Tibial nerve (tissue), 4 donors: Measurements from ENCODE around the gene SMAD3. TPM values are rescaled to one million over a fixed set of nuclear protein-coding genes. Genes with fewer than 3 reads are reported as not detected.

Experiments
- DNase-seq, 2 donors: peaks; one replicate each; pipeline ENCODE4 v3.0.0-alpha.2; 2019; ENCODE audit warnings: low spot score in 2 of 2
- H3K27ac ChIP-seq, 4 donors: fragments of 200-600 bp; sonication (generic) in 3 of 4; one replicate each; pipeline ENCODE4 v1.5.1; 2017 to 2019; ENCODE audit warnings: mild to moderate bottlenecking in 1 of 4
- H3K27me3 ChIP-seq, 2 donors: fragments of 200-600 bp; sonication (generic) in 1 of 2; one replicate each; pipeline versions ENCODE4 v1.5.1 to v1.6.0; 2017 to 2019
- H3K36me3 ChIP-seq, 3 donors: fragments of 200-600 bp; sonication (generic); one replicate each; pipeline ENCODE4 v1.5.1; 2018 to 2019
- H3K4me1 ChIP-seq, 4 donors: fragments of 200-600 bp; sonication (generic) in 3 of 4; one replicate each; pipeline ENCODE4 v1.5.1; 2017 to 2019
- H3K4me3 ChIP-seq, 4 donors: fragments of 200-600 bp; sonication (generic) in 3 of 4; one replicate each; pipeline ENCODE4 v1.5.1; 2017 to 2019; ENCODE audit warnings: mild to moderate bottlenecking in 1 of 4, moderate library complexity in 1 of 4
- H3K9me3 ChIP-seq, 4 donors: fragments of 200-600 bp; sonication (generic) in 3 of 4; one replicate each; pipeline ENCODE4 v1.5.1; 2017 to 2019
- CTCF ChIP-seq, 5 experiments: fragments of 200-600 bp in 3 of 5; fragments of 450-650 bp in 2 of 5; sonication (generic) in 3 of 5; IDR thresholded peaks; one replicate each; pipeline ENCODE4 v1.5.1; 2016 to 2019; ENCODE audit warnings: antibody characterized with exemption in 5 of 5, mild to moderate bottlenecking in 3 of 5, moderate library complexity in 2 of 5
- EP300 ChIP-seq, 2 donors: sonication (generic); formaldehyde crosslinking; IDR thresholded peaks; one replicate each; pipeline ENCODE4 v1.6.1; 2017; ENCODE audit warnings: antibody characterized with exemption in 2 of 2, mild to moderate bottlenecking in 1 of 2
- POLR2A ChIP-seq, 2 donors: fragments of 450-650 bp; IDR thresholded peaks; one replicate each; pipeline ENCODE4 v1.6.1; 2017; ENCODE audit warnings: antibody characterized with exemption in 2 of 2, mild to moderate bottlenecking in 2 of 2, moderate library complexity in 2 of 2
- WGBS, 2 donors: methylation state at CpG; one replicate each; pipeline ENCODE4 v1.1.5; 2018; 5-methylcytosine and 5-hydroxymethylcytosine counted together
- total RNA-seq, 4 donors: library from RNA; depleted of rRNA; stranded (reverse); fragments of >200 nt; gene quantifications; one replicate each; pipeline ENCODE4 v1.1.0, GENCODE V29; 2016

SMAD3 gene
- total RNA-seq, 4 donors from 2014 or later, result 36.3 to 68.6 (median 44.1) TPM

GRCh38 chr15:67097930-67098740 lies 32.7 kb downstream of the SMAD3 start:
- H3K36me3 ChIP-seq, result peaks cover 0 to 20% (median 0%) of the 10 kb centered on the region in 3 donors
- peaks cover 0 to 71% (median 31%) of the 10 kb centered on the region in 4 donors for H3K4me1 ChIP-seq
- peak; percentile 67 to 75 for DNase-seq
- WGBS, 2 donors, result 47 to 51% methylated on average over 14 of the region's 14 CpGs
- TF ChIP-seq CTCF (IDR thresholded peaks at IDR 0.05) (peak in 1 of 5 experiments; percentile 12), EP300 (IDR thresholded peaks at IDR 0.05) (peak in 1 of 2 donors; percentile 66), POLR2A (IDR thresholded peaks at IDR 0.05) (peak in 1 of 2 donors; percentile 14)
- no peaks in the 10 kb centered on the region for H3K27me3 ChIP-seq
- H3K27ac ChIP-seq, result peak overlapping the region in 3 of 4 donors; percentile 70 to 80 (median 80)
- no peaks in the 10 kb centered on the region for H3K9me3 ChIP-seq
- H3K4me3 ChIP-seq, result peak overlapping the region in 1 of 4 donors; percentile 40

GRCh38 chr15:67098768-67099282 lies 33.4 kb downstream of the SMAD3 start:
- Histone ChIP-seq H3K4me1 (peaks cover 0 to 71% (median 33%) of the 10 kb centered on the region in 4 donors), H3K36me3 (peaks cover 0 to 13% (median 0%) of the 10 kb centered on the region in 3 donors), H3K27ac (peak overlapping the region in 3 of 4 donors; percentile 70 to 80 (median 80)), H3K4me3 (peak overlapping the region in 1 of 4 donors; percentile 40), H3K9me3 (no peaks in the 10 kb centered on the region), H3K27me3 (no peaks in the 10 kb centered on the region)
- DNase-seq, result peak in 1 of 2 donors; percentile 23
- TF ChIP-seq CTCF (IDR thresholded peaks at IDR 0.05), result peak in 1 of 5 experiments; percentile 1
- TF ChIP-seq POLR2A (IDR thresholded peaks at IDR 0.05), result no peak
- 64 to 83% methylated on average over 6 to 8 of the region's 8 CpGs for WGBS, 2 donors

- WGBS, 2 donors, result 72 to 76% methylated on average over 5 of the region's 5 CpGs
- no peak for DNase-seq
- H3K36me3 ChIP-seq, result no peaks in the 10 kb centered on the region
- H3K9me3 ChIP-seq, result no peaks in the 10 kb centered on the region
- H3K27ac ChIP-seq, result peak overlapping the region in 1 of 4 donors; percentile 64
- H3K27me3 ChIP-seq, result no peaks in the 10 kb centered on the region
- H3K4me1 ChIP-seq, result peaks cover 0 to 83% (median 45%) of the 10 kb centered on the region in 4 donors
- H3K4me3 ChIP-seq, result no peak overlapping the region
- no peak for TF ChIP-seq CTCF (IDR thresholded peaks at IDR 0.05)
- TF ChIP-seq POLR2A (IDR thresholded peaks at IDR 0.05), result no peak
- no peak for TF ChIP-seq EP300 (IDR thresholded peaks at IDR 0.05)
Measured at GRCh38 chr15:67100124-67100791, 34.9 kb downstream of the SMAD3 start.

DNA sequence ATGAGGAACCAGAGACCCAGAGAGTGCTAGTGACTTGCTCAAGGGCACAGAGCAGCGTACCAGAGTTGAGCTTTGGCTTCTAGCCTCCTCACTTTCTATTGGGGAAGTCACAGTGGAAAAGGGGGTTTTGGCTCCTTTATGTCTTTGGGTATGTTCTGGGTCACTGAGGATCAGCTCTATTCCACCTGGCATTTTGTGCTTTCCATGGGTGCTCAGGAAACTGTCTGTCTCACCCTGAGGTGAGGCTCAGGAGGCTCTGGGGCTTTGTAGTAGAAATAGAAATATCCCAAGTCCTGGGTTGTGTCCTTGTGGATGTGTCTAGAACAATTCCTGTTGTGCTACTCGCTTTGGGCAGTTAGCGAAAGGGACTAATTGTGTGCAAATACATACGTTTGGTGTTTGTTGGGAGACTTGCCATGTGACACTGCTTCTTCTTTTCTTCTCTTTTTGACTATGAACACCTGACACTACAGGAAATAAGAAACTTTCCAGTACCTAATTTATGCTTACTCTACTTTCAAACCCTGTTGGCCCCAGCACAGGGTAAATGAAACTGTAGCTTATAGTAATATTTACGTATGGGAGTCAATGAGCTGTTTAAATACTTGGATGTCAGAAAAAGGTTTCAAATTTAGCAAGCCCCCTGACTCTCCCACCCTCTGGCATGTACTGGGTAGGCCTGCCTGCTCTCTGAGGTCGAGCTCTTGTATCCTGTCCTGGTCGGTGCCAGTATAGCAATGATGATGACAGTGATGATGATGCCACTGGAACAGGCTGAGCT lies 35.6 kb downstream of the SMAD3 start:
- no peak for DNase-seq

More for the DNA sequence above, 35.6 kb downstream of the SMAD3 start:
- Histone ChIP-seq H3K4me1 (peaks cover 0 to 90% (median 53%) of the 10 kb centered on the region in 4 donors), H3K36me3 (no peaks in the 10 kb centered on the region), H3K27me3 (no peaks in the 10 kb centered on the region), H3K4me3 (no peak overlapping the region), H3K27ac (peak overlapping the region in 2 of 4 donors; percentile 21 to 64), H3K9me3 (no peaks in the 10 kb centered on the region)
- TF ChIP-seq POLR2A (IDR thresholded peaks at IDR 0.05) (no peak), CTCF (IDR thresholded peaks at IDR 0.05) (no peak), EP300 (IDR thresholded peaks at IDR 0.05) (no peak)
- WGBS, 2 donors, result 82 to 86% methylated on average over 7 of the region's 7 CpGs
